Measurements from ENCODE around the gene FGFR1OP2.

DNA sequence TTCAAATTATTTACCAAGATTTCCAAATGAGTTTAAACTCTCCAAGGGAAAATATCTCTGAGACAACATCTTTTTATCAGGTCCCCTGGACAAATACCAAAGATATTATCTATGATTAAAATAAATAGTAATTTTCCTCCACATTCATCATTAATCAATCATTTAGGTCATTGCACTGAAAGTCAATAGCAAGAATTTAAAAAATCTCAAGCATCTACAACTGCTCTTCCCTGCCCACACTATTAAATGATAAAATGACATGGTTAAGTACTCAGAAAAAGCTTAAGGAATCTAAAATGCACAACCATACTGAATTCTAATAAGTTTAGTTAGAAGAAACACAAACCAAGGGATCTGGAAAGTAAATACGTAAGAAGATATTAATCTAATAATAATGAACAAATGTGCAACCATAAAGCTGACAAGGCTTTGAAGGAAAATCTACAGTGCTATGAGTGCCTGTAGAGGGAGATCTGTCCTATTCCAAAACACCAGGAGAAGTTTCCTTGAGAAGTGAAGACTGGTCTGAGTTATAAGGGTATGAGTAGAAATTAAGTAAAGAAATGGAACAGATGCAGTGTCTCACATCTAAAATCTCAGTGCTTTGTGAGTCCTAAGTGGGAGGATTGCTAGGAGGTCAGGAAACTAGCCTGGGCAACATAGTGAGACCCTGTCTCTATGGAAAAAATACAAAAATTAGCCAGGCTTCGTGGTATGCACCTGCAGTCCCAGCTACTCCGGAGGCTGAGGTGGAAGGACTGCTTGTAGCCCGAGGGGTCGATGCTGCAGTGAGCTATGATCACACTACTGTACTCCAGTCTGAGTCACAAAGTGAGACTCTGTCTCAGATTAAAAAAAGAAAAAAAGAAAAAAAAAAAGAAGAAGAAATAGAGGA is 19.7 kb upstream of the FGFR1OP2 start:
- TF ChIP-seq, protein P1, sequence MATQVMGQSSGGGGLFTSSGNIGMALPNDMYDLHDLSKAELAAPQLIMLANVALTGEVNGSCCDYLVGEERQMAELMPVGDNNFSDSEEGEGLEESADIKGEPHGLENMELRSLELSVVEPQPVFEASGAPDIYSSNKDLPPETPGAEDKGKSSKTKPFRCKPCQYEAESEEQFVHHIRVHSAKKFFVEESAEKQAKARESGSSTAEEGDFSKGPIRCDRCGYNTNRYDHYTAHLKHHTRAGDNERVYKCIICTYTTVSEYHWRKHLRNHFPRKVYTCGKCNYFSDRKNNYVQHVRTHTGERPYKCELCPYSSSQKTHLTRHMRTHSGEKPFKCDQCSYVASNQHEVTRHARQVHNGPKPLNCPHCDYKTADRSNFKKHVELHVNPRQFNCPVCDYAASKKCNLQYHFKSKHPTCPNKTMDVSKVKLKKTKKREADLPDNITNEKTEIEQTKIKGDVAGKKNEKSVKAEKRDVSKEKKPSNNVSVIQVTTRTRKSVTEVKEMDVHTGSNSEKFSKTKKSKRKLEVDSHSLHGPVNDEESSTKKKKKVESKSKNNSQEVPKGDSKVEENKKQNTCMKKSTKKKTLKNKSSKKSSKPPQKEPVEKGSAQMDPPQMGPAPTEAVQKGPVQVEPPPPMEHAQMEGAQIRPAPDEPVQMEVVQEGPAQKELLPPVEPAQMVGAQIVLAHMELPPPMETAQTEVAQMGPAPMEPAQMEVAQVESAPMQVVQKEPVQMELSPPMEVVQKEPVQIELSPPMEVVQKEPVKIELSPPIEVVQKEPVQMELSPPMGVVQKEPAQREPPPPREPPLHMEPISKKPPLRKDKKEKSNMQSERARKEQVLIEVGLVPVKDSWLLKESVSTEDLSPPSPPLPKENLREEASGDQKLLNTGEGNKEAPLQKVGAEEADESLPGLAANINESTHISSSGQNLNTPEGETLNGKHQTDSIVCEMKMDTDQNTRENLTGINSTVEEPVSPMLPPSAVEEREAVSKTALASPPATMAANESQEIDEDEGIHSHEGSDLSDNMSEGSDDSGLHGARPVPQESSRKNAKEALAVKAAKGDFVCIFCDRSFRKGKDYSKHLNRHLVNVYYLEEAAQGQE (IDR thresholded peaks at IDR 0.05): no peak
- no peak for TF ChIP-seq YY1 (IDR thresholded peaks at IDR 0.05)
- TF ChIP-seq, protein P2, sequence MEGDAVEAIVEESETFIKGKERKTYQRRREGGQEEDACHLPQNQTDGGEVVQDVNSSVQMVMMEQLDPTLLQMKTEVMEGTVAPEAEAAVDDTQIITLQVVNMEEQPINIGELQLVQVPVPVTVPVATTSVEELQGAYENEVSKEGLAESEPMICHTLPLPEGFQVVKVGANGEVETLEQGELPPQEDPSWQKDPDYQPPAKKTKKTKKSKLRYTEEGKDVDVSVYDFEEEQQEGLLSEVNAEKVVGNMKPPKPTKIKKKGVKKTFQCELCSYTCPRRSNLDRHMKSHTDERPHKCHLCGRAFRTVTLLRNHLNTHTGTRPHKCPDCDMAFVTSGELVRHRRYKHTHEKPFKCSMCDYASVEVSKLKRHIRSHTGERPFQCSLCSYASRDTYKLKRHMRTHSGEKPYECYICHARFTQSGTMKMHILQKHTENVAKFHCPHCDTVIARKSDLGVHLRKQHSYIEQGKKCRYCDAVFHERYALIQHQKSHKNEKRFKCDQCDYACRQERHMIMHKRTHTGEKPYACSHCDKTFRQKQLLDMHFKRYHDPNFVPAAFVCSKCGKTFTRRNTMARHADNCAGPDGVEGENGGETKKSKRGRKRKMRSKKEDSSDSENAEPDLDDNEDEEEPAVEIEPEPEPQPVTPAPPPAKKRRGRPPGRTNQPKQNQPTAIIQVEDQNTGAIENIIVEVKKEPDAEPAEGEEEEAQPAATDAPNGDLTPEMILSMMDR (IDR thresholded peaks at IDR 0.05; ENCODE audit: low read depth, low read length, missing input control): peak; percentile 22
- no peak for TF ChIP-seq GABPA (IDR thresholded peaks at IDR 0.05 in 1 of 2, conservative IDR thresholded peaks at IDR 0.05 in 1 of 2)
- TF ChIP-seq JUND (IDR thresholded peaks at IDR 0.05): no peak
- TF ChIP-seq, protein P3, sequence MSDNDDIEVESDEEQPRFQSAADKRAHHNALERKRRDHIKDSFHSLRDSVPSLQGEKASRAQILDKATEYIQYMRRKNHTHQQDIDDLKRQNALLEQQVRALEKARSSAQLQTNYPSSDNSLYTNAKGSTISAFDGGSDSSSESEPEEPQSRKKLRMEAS (IDR thresholded peaks at IDR 0.05): no peak
- TF ChIP-seq, protein P4, sequence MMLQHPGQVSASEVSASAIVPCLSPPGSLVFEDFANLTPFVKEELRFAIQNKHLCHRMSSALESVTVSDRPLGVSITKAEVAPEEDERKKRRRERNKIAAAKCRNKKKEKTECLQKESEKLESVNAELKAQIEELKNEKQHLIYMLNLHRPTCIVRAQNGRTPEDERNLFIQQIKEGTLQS (IDR thresholded peaks at IDR 0.05): no peak
- TF ChIP-seq, protein P5, sequence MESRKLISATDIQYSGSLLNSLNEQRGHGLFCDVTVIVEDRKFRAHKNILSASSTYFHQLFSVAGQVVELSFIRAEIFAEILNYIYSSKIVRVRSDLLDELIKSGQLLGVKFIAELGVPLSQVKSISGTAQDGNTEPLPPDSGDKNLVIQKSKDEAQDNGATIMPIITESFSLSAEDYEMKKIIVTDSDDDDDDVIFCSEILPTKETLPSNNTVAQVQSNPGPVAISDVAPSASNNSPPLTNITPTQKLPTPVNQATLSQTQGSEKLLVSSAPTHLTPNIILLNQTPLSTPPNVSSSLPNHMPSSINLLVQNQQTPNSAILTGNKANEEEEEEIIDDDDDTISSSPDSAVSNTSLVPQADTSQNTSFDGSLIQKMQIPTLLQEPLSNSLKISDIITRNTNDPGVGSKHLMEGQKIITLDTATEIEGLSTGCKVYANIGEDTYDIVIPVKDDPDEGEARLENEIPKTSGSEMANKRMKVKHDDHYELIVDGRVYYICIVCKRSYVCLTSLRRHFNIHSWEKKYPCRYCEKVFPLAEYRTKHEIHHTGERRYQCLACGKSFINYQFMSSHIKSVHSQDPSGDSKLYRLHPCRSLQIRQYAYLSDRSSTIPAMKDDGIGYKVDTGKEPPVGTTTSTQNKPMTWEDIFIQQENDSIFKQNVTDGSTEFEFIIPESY (IDR thresholded peaks at IDR 0.05): no peak
- no peak for TF ChIP-seq RXRA (IDR thresholded peaks at IDR 0.05)
- TF ChIP-seq TAF1 (conservative IDR thresholded peaks at IDR 0.05): no peak
- no peak for TF ChIP-seq SP1 (IDR thresholded peaks at IDR 0.05)
- peak; percentile 45 to 59 for TF ChIP-seq RAD21 (IDR thresholded peaks at IDR 0.05)
- no peak for TF ChIP-seq EGR1 (IDR thresholded peaks at IDR 0.05; ENCODE audit: low read depth in 2 of 2)
- TF ChIP-seq FOXA1 (IDR thresholded peaks at IDR 0.05): no peak

Measured in liver (tissue), 3 donors.